ENCODE results near the gene FXYD3.

The FXYD3 gene

GRCh38 chr19:35107545-35107944, 8.1 kb upstream of the FXYD3 start:
- no peak for DNase-seq

- no peak for DNase-seq
Measured at GRCh38 chr19:35108730-35109129, 6.9 kb upstream of the FXYD3 start.

GRCh38 chr19:35109395-35110112, 6.1 kb upstream of the FXYD3 start:
- no peak for DNase-seq

GRCh38 chr19:35110974-35111373, 4.6 kb upstream of the FXYD3 start:
- DNase-seq = no peak

- no peak for DNase-seq
Measured at GRCh38 chr19:35112995-35113688, 2.5 kb upstream of the FXYD3 start.

- DNase-seq = peak; percentile 47
Measured at GRCh38 chr19:35114353-35115176, 1.1 kb upstream of the FXYD3 start.

GRCh38 chr19:35116072-35116801, 614 bp downstream of the FXYD3 start:
- no peak for DNase-seq

GRCh38 chr19:35117116-35117515, 1.5 kb downstream of the FXYD3 start:
- no peak for DNase-seq

- DNase-seq = no peak
Measured at GRCh38 chr19:35117799-35118198, 2.2 kb downstream of the FXYD3 start.

- no peak for DNase-seq
Measured at GRCh38 chr19:35118268-35119020, 2.8 kb downstream of the FXYD3 start.

- no peak for DNase-seq
Measured at GRCh38 chr19:35119091-35119490, 3.5 kb downstream of the FXYD3 start.

GRCh38 chr19:35119578-35120155, 4.0 kb downstream of the FXYD3 start:
- no peak for DNase-seq

GRCh38 chr19:35120492-35120891, 4.9 kb downstream of the FXYD3 start:
- no peak for DNase-seq

GRCh38 chr19:35120898-35121297, 5.3 kb downstream of the FXYD3 start:
- no peak for DNase-seq

- DNase-seq = no peak
Measured at GRCh38 chr19:35122687-35123551, 7.3 kb downstream of the FXYD3 start.

- DNase-seq = no peak
Measured at GRCh38 chr19:35123573-35123972, 8.0 kb downstream of the FXYD3 start.

GRCh38 chr19:35124098-35125060, 8.8 kb downstream of the FXYD3 start:
- peak; percentile 81 for DNase-seq

- DNase-seq = no peak
Measured at GRCh38 chr19:35125270-35125717, 9.7 kb downstream of the FXYD3 start.
